Spleen (tissue), 11 donors: ENCODE measurements around the gene NFIC. TPM values are rescaled to one million over a fixed set of nuclear protein-coding genes. Genes with fewer than 3 reads are reported as not detected.

Experiments used
- DNase-seq: peaks from one replicate; pipeline ENCODE4 v3.0.0-alpha.2; 2020
- H3K27ac ChIP-seq, 8 donors: fragments of 200-600 bp; sonication (generic) in 7 of 8; 1 replicate in 4 of 8; 2 replicates in 4 of 8; pipeline versions ENCODE4 v1.5.0 to v1.8.0; 2016 to 2021; ENCODE audit warnings: inconsistent platforms in 4 of 8, mild to moderate bottlenecking in 4 of 8, moderate library complexity in 1 of 8
- H3K27me3 ChIP-seq, 7 donors: fragments of 200-600 bp; sonication (generic) in 6 of 7; replicated peaks in 1 of 7; 1 replicate in 4 of 7; 2 replicates in 3 of 7; pipeline versions ENCODE4 v1.5.0 to v1.8.0; 2016 to 2021; ENCODE audit warnings: inconsistent platforms in 3 of 7, mild to moderate bottlenecking in 1 of 7
- H3K36me3 ChIP-seq, 6 donors: fragments of 200-600 bp; sonication (generic) in 5 of 6; 1 replicate in 4 of 6; 2 replicates in 2 of 6; pipeline versions ENCODE4 v1.5.0 to v1.8.0; 2016 to 2021; ENCODE audit warnings: inconsistent platforms in 2 of 6
- H3K4me1 ChIP-seq, 6 donors: fragments of 200-600 bp; sonication (generic) in 5 of 6; 1 replicate in 3 of 6; 2 replicates in 3 of 6; pipeline versions ENCODE4 v1.5.0 to v1.8.0; 2016 to 2021; ENCODE audit warnings: inconsistent platforms in 3 of 6
- H3K4me3 ChIP-seq, 8 donors: fragments of 200-600 bp; sonication (generic) in 7 of 8; 1 replicate in 4 of 8; 2 replicates in 4 of 8; pipeline versions ENCODE4 v1.5.0 to v1.8.0; 2016 to 2021; ENCODE audit warnings: inconsistent platforms in 4 of 8, mild to moderate bottlenecking in 4 of 8, moderate library complexity in 2 of 8
- H3K9me3 ChIP-seq, 8 donors: fragments of 200-600 bp; sonication (generic) in 7 of 8; 1 replicate in 4 of 8; 2 replicates in 4 of 8; pipeline versions ENCODE4 v1.5.0 to v1.8.0; 2016 to 2021; ENCODE audit warnings: inconsistent platforms in 4 of 8
- POLR2A ChIP-seq, 3 donors: fragments of 450-650 bp; IDR thresholded peaks; one replicate each; pipeline ENCODE4 v1.5.1; 2017; ENCODE audit warnings: antibody characterized with exemption in 3 of 3, mild to moderate bottlenecking in 1 of 3
- POLR2AphosphoS5 ChIP-seq, 3 donors: sonication (generic); formaldehyde crosslinking; IDR thresholded peaks; one replicate each; pipeline ENCODE4 v1.5.1; 2017; ENCODE audit warnings: antibody characterized with exemption in 3 of 3
- WGBS, 5 donors: extraction: QIAGEN DNeasy Blood & Tissue Kit in 3 of 5; methylation state at CpG; one replicate each; pipeline versions ENCODE4 v1.1.5 to v1.1.7; 2013 to 2018; 5-methylcytosine and 5-hydroxymethylcytosine counted together
- intact Hi-C: fragments of 100-400 bp; cut with DNase I; formaldehyde crosslinking; loops from one replicate; pipeline ENCODE4 v1.15.0; 2023; ENCODE audit warnings: low total_unique reads
- polyA plus RNA-seq, 3 donors: library from polyadenylated mRNA; stranded (reverse); fragments of 200-250 nt; gene quantifications; one replicate each; pipeline ENCODE4 v1.2.1, GENCODE V29; 2013
- total RNA-seq, 7 donors: library from RNA; depleted of rRNA in 3 of 7; stranded (reverse); fragments of >200 nt in 3 of 7; fragmentation: NEBNext Ultra II Directional in 4 of 7; extraction: Animal tissue kit (Norgen Biotek cat#: 25700) in 4 of 7; gene quantifications; one replicate each; pipeline versions ENCODE4 v1.1.0 to v1.2.1, GENCODE V29; 2016 to 2021
- TF ChIP-seq, protein P1 (sequence below), 11 experiments: fragments of 200-600 bp in 7 of 11; fragments of 450-650 bp in 4 of 11; sonication (generic) in 4 of 11; IDR thresholded peaks in 8 of 11; conservative IDR thresholded peaks in 3 of 11; 1 replicate in 7 of 11; 2 replicates in 4 of 11; pipeline versions ENCODE4 v1.4.0 to v1.8.0; 2016 to 2021; ENCODE audit warnings: antibody characterized with exemption in 11 of 11, inconsistent platforms in 4 of 11, mild to moderate bottlenecking in 1 of 11
- donor health status: healthy with polysubstance abuse.
- donor health status: DM: no; HTN: no; CAD: no; lungs with moderate emphysema.
- donor health status: DM: no; HTN: no; CAD: no.
- donor health status: Bipolar disorder and iron deficiency.
- donor health status: healthy.
- donor health status: DM: no; HTN: no; CAD: no.
- donor health status: DM: yes; HTN: yes; CAD: no.

Gene NFIC
- total and polyA plus RNA-seq, 10 donors = 4.1 to 125 (median 74.4) TPM

GRCh38 chr19:3409346-3410064, 43.1 kb downstream of the NFIC start:
- TF ChIP-seq POLR2A (IDR thresholded peaks at IDR 0.05) (no peak), POLR2AphosphoS5 (IDR thresholded peaks at IDR 0.05) (peak; percentile 59 to 76 (median 73))
- TF ChIP-seq, protein P1, sequence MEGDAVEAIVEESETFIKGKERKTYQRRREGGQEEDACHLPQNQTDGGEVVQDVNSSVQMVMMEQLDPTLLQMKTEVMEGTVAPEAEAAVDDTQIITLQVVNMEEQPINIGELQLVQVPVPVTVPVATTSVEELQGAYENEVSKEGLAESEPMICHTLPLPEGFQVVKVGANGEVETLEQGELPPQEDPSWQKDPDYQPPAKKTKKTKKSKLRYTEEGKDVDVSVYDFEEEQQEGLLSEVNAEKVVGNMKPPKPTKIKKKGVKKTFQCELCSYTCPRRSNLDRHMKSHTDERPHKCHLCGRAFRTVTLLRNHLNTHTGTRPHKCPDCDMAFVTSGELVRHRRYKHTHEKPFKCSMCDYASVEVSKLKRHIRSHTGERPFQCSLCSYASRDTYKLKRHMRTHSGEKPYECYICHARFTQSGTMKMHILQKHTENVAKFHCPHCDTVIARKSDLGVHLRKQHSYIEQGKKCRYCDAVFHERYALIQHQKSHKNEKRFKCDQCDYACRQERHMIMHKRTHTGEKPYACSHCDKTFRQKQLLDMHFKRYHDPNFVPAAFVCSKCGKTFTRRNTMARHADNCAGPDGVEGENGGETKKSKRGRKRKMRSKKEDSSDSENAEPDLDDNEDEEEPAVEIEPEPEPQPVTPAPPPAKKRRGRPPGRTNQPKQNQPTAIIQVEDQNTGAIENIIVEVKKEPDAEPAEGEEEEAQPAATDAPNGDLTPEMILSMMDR (IDR thresholded peaks at IDR 0.05 in 8 of 11, conservative IDR thresholded peaks at IDR 0.05 in 3 of 11) = no peak
- no peaks in the 10 kb centered on the region for H3K27me3 ChIP-seq
- peak overlapping the region in 2 of 8 donors; percentile 4 to 27 for H3K4me3 ChIP-seq
- peak overlapping the region; percentile 10 to 99 (median 65) for H3K27ac ChIP-seq
- peaks cover 0 to 66% (median 0%) of the 10 kb centered on the region in 6 donors for H3K36me3 ChIP-seq
- H3K4me1 ChIP-seq = peaks cover 0 to 66% (median 36%) of the 10 kb centered on the region in 6 donors
- DNase-seq = no peak
- intact Hi-C loops = no loop called here
- H3K9me3 ChIP-seq = no peaks in the 10 kb centered on the region
- 64 to 74% (median 70%) methylated on average over 16 to 30 of the region's 30 CpGs for WGBS, 5 donors

DNA sequence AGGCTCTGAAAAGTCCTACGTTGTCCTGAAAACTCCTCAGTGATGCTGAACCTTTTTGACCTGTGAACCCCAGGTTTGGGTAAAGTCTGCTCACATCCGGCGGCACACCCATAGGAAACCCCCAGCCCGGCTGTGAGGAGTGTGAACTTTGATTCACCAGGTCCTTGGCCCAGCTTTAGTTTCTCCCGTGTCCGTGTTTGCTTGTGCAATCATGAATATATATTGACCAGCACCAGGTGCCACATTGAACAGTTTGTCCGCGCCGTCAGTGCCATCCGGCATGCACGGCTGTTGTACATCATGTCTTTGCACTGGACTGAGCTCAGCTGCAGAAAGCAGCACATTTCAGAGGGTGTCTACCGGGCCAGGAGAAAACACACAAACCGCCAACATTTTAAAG, 45.3 kb downstream of the NFIC start:
- Histone ChIP-seq H3K36me3 (peaks cover 0 to 77% (median 0%) of the 10 kb centered on the region in 6 donors), H3K27ac (no peak overlapping the region), H3K27me3 (no peaks in the 10 kb centered on the region), H3K4me3 (no peak overlapping the region), H3K4me1 (peaks cover 0 to 49% (median 28%) of the 10 kb centered on the region in 6 donors), H3K9me3 (no peaks in the 10 kb centered on the region)
- 80 to 96% (median 85%) methylated on average over 13 of the region's 13 CpGs for WGBS, 5 donors
- intact Hi-C loops = no loop called here
- no peak for TF ChIP-seq POLR2AphosphoS5 (IDR thresholded peaks at IDR 0.05)
- DNase-seq = no peak

- Histone ChIP-seq H3K27me3 (no peaks in the 10 kb centered on the region), H3K4me1 (peaks cover 0 to 47% (median 26%) of the 10 kb centered on the region in 6 donors), H3K4me3 (no peak overlapping the region), H3K27ac (no peak overlapping the region), H3K9me3 (no peaks in the 10 kb centered on the region), H3K36me3 (peaks cover 0 to 77% (median 0%) of the 10 kb centered on the region in 6 donors)
- 81 to 94% (median 91%) methylated on average over 4 of the region's 4 CpGs for WGBS, 5 donors
- no peak for DNase-seq
- intact Hi-C loops = no loop called here
- TF ChIP-seq, protein P1 (IDR thresholded peaks at IDR 0.05 in 8 of 11, conservative IDR thresholded peaks at IDR 0.05 in 3 of 11) = no peak
- TF ChIP-seq POLR2A (IDR thresholded peaks at IDR 0.05) = no peak
- TF ChIP-seq POLR2AphosphoS5 (IDR thresholded peaks at IDR 0.05) = no peak
These were observed 45.7 kb downstream of the NFIC start for GRCh38 chr19:3412066-3412465.

DNA sequence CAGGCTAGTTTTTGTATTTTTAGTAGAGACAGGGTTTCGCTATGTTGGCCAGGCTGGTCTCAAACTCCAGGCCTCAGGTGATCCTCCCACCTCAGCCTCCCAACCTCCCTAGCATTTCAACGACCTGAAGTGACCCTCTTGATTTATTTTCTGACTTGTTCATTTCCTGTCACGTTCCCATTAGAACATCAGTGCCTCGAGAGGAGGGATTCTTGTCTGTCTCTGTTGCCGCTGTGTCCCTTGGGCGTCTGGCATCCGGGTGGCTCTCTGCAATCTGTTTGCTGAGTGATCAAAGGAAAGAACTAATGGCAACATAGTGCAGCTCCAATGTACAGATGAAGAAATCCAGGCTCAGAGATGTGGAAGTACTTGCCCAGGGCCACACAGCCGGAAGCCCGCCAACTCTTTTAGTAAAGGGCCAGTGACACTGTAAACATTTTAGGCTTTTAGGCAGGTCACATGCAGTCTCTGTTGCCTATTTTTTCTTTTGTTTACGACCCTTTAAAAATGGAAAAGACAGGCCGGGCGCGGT, 47.5 kb downstream of the NFIC start:
- peaks cover 0 to 30% (median 16%) of the 10 kb centered on the region in 6 donors for H3K4me1 ChIP-seq
- peak overlapping the region in 5 of 8 donors; percentile 33 to 53 (median 39) for H3K27ac ChIP-seq
- no peaks in the 10 kb centered on the region for H3K27me3 ChIP-seq
- H3K9me3 ChIP-seq = no peaks in the 10 kb centered on the region
- intact Hi-C loops = no loop called here
- 63 to 73% (median 69%) methylated on average over 13 of the region's 13 CpGs for WGBS, 5 donors
- no peak for TF ChIP-seq POLR2A (IDR thresholded peaks at IDR 0.05)
- no peak for TF ChIP-seq POLR2AphosphoS5 (IDR thresholded peaks at IDR 0.05)
- TF ChIP-seq, protein P1 (IDR thresholded peaks at IDR 0.05 in 8 of 11, conservative IDR thresholded peaks at IDR 0.05 in 3 of 11) = no peak
- no peak overlapping the region for H3K4me3 ChIP-seq
- H3K36me3 ChIP-seq = peaks cover 0 to 71% (median 0%) of the 10 kb centered on the region in 6 donors
- no peak for DNase-seq
